Diencephalon (tissue), 1 donor: ENCODE results near the gene SYT7. TPM values are rescaled to one million over a fixed set of nuclear protein-coding genes. Genes with fewer than 3 reads are reported as not detected.

Source experiments
- small RNA-seq: library from RNA; depleted of rRNA; stranded (forward); fragments of <200 nt; gene quantifications from one replicate; pipeline ENCODE3, GENCODE V24; 2014
- total RNA-seq: library from RNA; depleted of rRNA; stranded (reverse); fragments of >200 nt; gene quantifications from one replicate; pipeline ENCODE4 v1.2.3, GENCODE V29; 2014

Gene SYT7
- 71.5 TPM for total RNA-seq

GRCh38 chr11:61581030-61581928, at the start of gene SYT7:
SYT7 (minus strand) TSS chr11:61581076; CDS start chr11:61580820, 256 bp downstream.

GRCh38 chr11:61507962-61508861, 72.7 kb downstream of the SYT7 start, which contains the start of gene LRRC10B:
LRRC10B (plus strand) TSS chr11:61508749; CDS start chr11:61508999, 250 bp downstream.

Small RNA genes within 50 kb of the gene (small RNA-seq; reads per million reads assigned to genes)
- gene MIR4488: not detected

Other genes with a start within 250 kb of the SYT7 start
- gene DDB1, start 248.0 kb downstream of the SYT7 start, total RNA-seq: 200 TPM
- gene TKFC, start 247.8 kb downstream of the SYT7 start, total RNA-seq: 12.9 TPM
- 12.7 TPM for gene CYB561A3, start 219.2 kb downstream of the SYT7 start, total RNA-seq
- 26.8 TPM for gene TMEM138, start 218.7 kb downstream of the SYT7 start, total RNA-seq
- gene TMEM216, start 188.5 kb downstream of the SYT7 start, total RNA-seq: 14.8 TPM
- gene CPSF7, start 151.1 kb downstream of the SYT7 start, total RNA-seq: 31.1 TPM
- gene SDHAF2, start 151.0 kb downstream of the SYT7 start, total RNA-seq: 57.7 TPM
- 6.7 TPM for gene LRRC10B, start 72.3 kb downstream of the SYT7 start, total RNA-seq
- gene DAGLA, start 99.3 kb upstream of the SYT7 start, total RNA-seq: 11.3 TPM
- 2.8 TPM for gene MYRF, start 171.6 kb upstream of the SYT7 start, total RNA-seq
- gene TMEM258, start 211.5 kb upstream of the SYT7 start, total RNA-seq: 89.0 TPM
- 20.5 TPM for gene FEN1, start 211.8 kb upstream of the SYT7 start, total RNA-seq
- gene FADS1, start 235.9 kb upstream of the SYT7 start, total RNA-seq: 97.8 TPM
- gene FADS2, start 247.2 kb upstream of the SYT7 start, total RNA-seq: 178 TPM